HEK293 (cell line): Measurements from ENCODE around the gene SH2B2.

Experiments used
- CTCF ChIA-PET: fragments of 350-600 bp; formaldehyde crosslinking; extraction: SDS; loops from one replicate; lab custom pipeline; 2021; ENCODE audit warnings: antibody characterized with exemption; lab: Yijun Ruan, JAX
- POLR2A ChIA-PET: fragments of 300-600 bp; formaldehyde crosslinking; extraction: SDS; loops from one replicate; lab custom pipeline; 2020; ENCODE audit warnings: antibody characterized with exemption, inconsistent platforms; lab: Yijun Ruan, JAX
- H3K27ac ChIP-seq: fragments of 200-500 bp; sonication (Bioruptor generic); 2 replicates; pipeline ENCODE4 v1.5.1; 2014; ENCODE audit warnings: low read depth, low read length, control low read depth, inconsistent platforms; ENCODE audit errors: extremely low read depth
- H3K36me3 ChIP-seq, 2 experiments: fragments of 200-500 bp in 1 of 2; sonication (Bioruptor generic) in 1 of 2; 1 replicate in 1 of 2; 2 replicates in 1 of 2; pipeline ENCODE4 v1.5.1; 2014 to 2017; ENCODE audit warnings: inconsistent platforms in 2 of 2, low read length in 2 of 2; ENCODE audit not compliant: control insufficient read depth in 2 of 2, insufficient read depth in 1 of 2
- H3K4me1 ChIP-seq: fragments of 200-500 bp; sonication (Bioruptor generic); 2 replicates; pipeline ENCODE4 v1.5.1; 2014; ENCODE audit warnings: mild to moderate bottlenecking, low read length, inconsistent platforms; ENCODE audit not compliant: control insufficient read depth, insufficient read depth
- H3K4me3 ChIP-seq: 2 replicates; pipeline ENCODE4 v1.5.1; 2011; ENCODE audit warnings: low read depth, mild to moderate bottlenecking, control low read depth, low read length, moderate library complexity
- H3K9me3 ChIP-seq: fragments of 200-500 bp; sonication (Bioruptor generic); 2 replicates; pipeline ENCODE4 v1.5.1; 2014; ENCODE audit warnings: low read depth, low read length, inconsistent platforms; ENCODE audit not compliant: control insufficient read depth, insufficient read depth
- KLF1 ChIP-seq: fragments of 450-650 bp; formaldehyde crosslinking; IDR thresholded peaks from 2 replicates; pipeline ENCODE4 v1.5.1; 2016; ENCODE audit warnings: missing biosample characterization, missing genetic modification characterization
- KLF10 ChIP-seq: fragments of 450-650 bp; IDR thresholded peaks from 2 replicates; pipeline ENCODE4 v1.5.1; 2018; ENCODE audit warnings: missing biosample characterization, mild to moderate bottlenecking, missing genetic modification characterization
- KLF17 ChIP-seq: fragments of 450-650 bp; formaldehyde crosslinking; IDR thresholded peaks from 2 replicates; pipeline ENCODE4 v1.5.1; 2016; ENCODE audit warnings: missing biosample characterization, missing genetic modification characterization
- KLF7 ChIP-seq: fragments of 450-650 bp; formaldehyde crosslinking; IDR thresholded peaks from 2 replicates; pipeline ENCODE4 v1.5.1; 2016; ENCODE audit warnings: missing biosample characterization, missing genetic modification characterization, borderline replicate concordance
- REST ChIP-seq: fragments of 450-650 bp; formaldehyde crosslinking; IDR thresholded peaks from 2 replicates; pipeline ENCODE4 v1.5.1; 2016; ENCODE audit warnings: missing biosample characterization, missing genetic modification characterization
- ZIC2 ChIP-seq: fragments of 450-650 bp; formaldehyde crosslinking; IDR thresholded peaks from 2 replicates; pipeline ENCODE4 v1.5.1; 2016; ENCODE audit warnings: missing biosample characterization, missing genetic modification characterization
- ZNF140 ChIP-seq: fragments of 450-650 bp; formaldehyde crosslinking; IDR thresholded peaks from 2 replicates; pipeline ENCODE4 v1.5.1; 2016; ENCODE audit warnings: missing biosample characterization, missing genetic modification characterization
- ZNF174 ChIP-seq: fragments of 450-650 bp; formaldehyde crosslinking; IDR thresholded peaks from 2 replicates; pipeline ENCODE4 v1.5.0; 2017; ENCODE audit warnings: missing biosample characterization, mild to moderate bottlenecking, missing genetic modification characterization
- ZNF311 ChIP-seq: fragments of 450-650 bp; formaldehyde crosslinking; IDR thresholded peaks from 2 replicates; pipeline ENCODE4 v1.5.1; 2017; ENCODE audit warnings: missing biosample characterization, missing genetic modification characterization, borderline replicate concordance
- ZNF324 ChIP-seq: fragments of 450-650 bp; formaldehyde crosslinking; IDR thresholded peaks from 2 replicates; pipeline ENCODE4 v1.5.1; 2016; ENCODE audit warnings: missing biosample characterization, missing genetic modification characterization
- ZNF362 ChIP-seq: fragments of 450-650 bp; formaldehyde crosslinking; IDR thresholded peaks from 2 replicates; pipeline ENCODE4 v1.5.1; 2016; ENCODE audit warnings: missing biosample characterization, missing genetic modification characterization
- ZNF416 ChIP-seq: fragments of 450-650 bp; formaldehyde crosslinking; IDR thresholded peaks from 2 replicates; pipeline ENCODE4 v1.5.1; 2016; ENCODE audit warnings: missing biosample characterization, missing genetic modification characterization
- ZNF423 ChIP-seq: fragments of 450-650 bp; formaldehyde crosslinking; IDR thresholded peaks from 2 replicates; pipeline ENCODE4 v1.5.1; 2016; ENCODE audit warnings: missing biosample characterization, missing genetic modification characterization
- ZNF473 ChIP-seq: fragments of 450-650 bp; formaldehyde crosslinking; IDR thresholded peaks from 2 replicates; pipeline ENCODE4 v1.5.1; 2017; ENCODE audit warnings: missing biosample characterization, missing genetic modification characterization
- ZNF518A ChIP-seq: fragments of 450-650 bp; formaldehyde crosslinking; conservative IDR thresholded peaks from 2 replicates; pipeline ENCODE4 v1.5.1; 2016; ENCODE audit warnings: low read depth, missing biosample characterization, missing genetic modification characterization
- ZNF544 ChIP-seq: fragments of 450-650 bp; formaldehyde crosslinking; IDR thresholded peaks from 2 replicates; pipeline ENCODE4 v1.5.0; 2017; ENCODE audit warnings: missing biosample characterization, missing genetic modification characterization
- ZNF704 ChIP-seq: fragments of 450-650 bp; formaldehyde crosslinking; IDR thresholded peaks from 2 replicates; pipeline ENCODE4 v1.5.1; 2016; ENCODE audit warnings: missing biosample characterization, missing genetic modification characterization
- ZNF830 ChIP-seq: fragments of 450-650 bp; IDR thresholded peaks from 2 replicates; pipeline ENCODE4 v1.5.0; 2018; ENCODE audit warnings: missing biosample characterization, missing genetic modification characterization, low read depth, mild to moderate bottlenecking, moderate library complexity
- ZNF843 ChIP-seq: fragments of 450-650 bp; formaldehyde crosslinking; IDR thresholded peaks from 2 replicates; pipeline ENCODE4 v1.5.1; 2016; ENCODE audit warnings: missing biosample characterization, missing genetic modification characterization

SH2B2 gene

GRCh38 chr7:102266541-102266940, 20.1 kb upstream of the SH2B2 start:
- no peaks in the 10 kb centered on the region for H3K9me3 ChIP-seq
- TF ChIP-seq KLF1 (no peak), ZNF174 (tag by site-specific recombination) (no peak), REST (no peak), ZNF416 (tag by site-specific recombination) (no peak), ZNF362 (no peak), ZNF311 (no peak), KLF10 (tag by site-specific recombination) (no peak), ZNF473 (no peak), ZNF140 (tag by site-specific recombination) (no peak), ZNF830 (tag by site-specific recombination) (no peak), ZIC2 (tag by site-specific recombination) (no peak), ZNF544 (tag by site-specific recombination) (no peak), KLF17 (no peak), KLF7 (no peak), ZNF518A (tag by site-specific recombination) (no peak), ZNF704 (tag by site-specific recombination) (no peak), ZNF843 (tag by site-specific recombination) (no peak), ZNF324 (tag by site-specific recombination) (no peak), ZNF423 (no peak)
- TF ChIP-seq, all 188 proteins: peak for 0
- H3K4me1 ChIP-seq = no peaks in the 10 kb centered on the region
- H3K36me3 ChIP-seq = no peaks in the 10 kb centered on the region
- ChIA-PET CTCF (no interaction called here), POLR2A (no interaction called here)
- no peak overlapping the region for H3K4me3 ChIP-seq
- no peak overlapping the region for H3K27ac ChIP-seq
